Activated T-helper 2 cell treated with anti-CD3 and anti-CD28 coated beads, Interferon-gamma antibody, Interleukin-2, Interleukin-4, amounts not matched to agents 10 μg/mL and 5 μg/mL and 100 μg/mL, durations not matched to agents 14 hours and 24 hours and 36 hours (primary cell): ENCODE data around the gene ZNF358. TPM values are rescaled to one million over a fixed set of nuclear protein-coding genes. Genes with fewer than 3 reads are reported as not detected.
"Not testable (repeated sequence)": the region's sequence is repeated elsewhere in the genome, so short reads cannot be mapped to it uniquely, and the experiment has no call there.

Experiments
- DNase-seq: peaks from one replicate; pipeline ENCODE4 v3.0.0; 2021; ENCODE audit warnings: low spot score
- H3K27ac Mint-ChIP-seq: one replicate; pipeline ENCODE4 v1.8.0; 2021; ENCODE audit warnings: mixed read lengths
- H3K27me3 Mint-ChIP-seq: one replicate; pipeline ENCODE4 v1.8.0; 2021; ENCODE audit warnings: low read depth, mixed read lengths
- H3K36me3 Mint-ChIP-seq: one replicate; pipeline ENCODE4 v1.8.0; 2021; ENCODE audit warnings: low read depth, mixed read lengths
- H3K4me1 Mint-ChIP-seq: one replicate; pipeline ENCODE4 v1.8.0; 2021; ENCODE audit warnings: low read depth, mixed read lengths
- H3K4me3 Mint-ChIP-seq: one replicate; pipeline ENCODE4 v1.8.0; 2021; ENCODE audit warnings: low read depth, mild to moderate bottlenecking, moderate library complexity, mixed read lengths
- H3K9me3 Mint-ChIP-seq: one replicate; pipeline ENCODE4 v1.8.0; 2021; ENCODE audit warnings: mixed read lengths
- intact Hi-C: fragments of 100-400 bp; cut with micrococcal nuclease; formaldehyde crosslinking; loops from one replicate; pipeline ENCODE4 v1.15.1; 2023
- total RNA-seq: library from RNA; stranded (reverse); gene quantifications from 2 replicates; pipeline ENCODE4 v1.2.3, GENCODE V29; 2022

ZNF358 gene
- total RNA-seq, 1 donor from 2014 or later: 5.3 TPM

DNA sequence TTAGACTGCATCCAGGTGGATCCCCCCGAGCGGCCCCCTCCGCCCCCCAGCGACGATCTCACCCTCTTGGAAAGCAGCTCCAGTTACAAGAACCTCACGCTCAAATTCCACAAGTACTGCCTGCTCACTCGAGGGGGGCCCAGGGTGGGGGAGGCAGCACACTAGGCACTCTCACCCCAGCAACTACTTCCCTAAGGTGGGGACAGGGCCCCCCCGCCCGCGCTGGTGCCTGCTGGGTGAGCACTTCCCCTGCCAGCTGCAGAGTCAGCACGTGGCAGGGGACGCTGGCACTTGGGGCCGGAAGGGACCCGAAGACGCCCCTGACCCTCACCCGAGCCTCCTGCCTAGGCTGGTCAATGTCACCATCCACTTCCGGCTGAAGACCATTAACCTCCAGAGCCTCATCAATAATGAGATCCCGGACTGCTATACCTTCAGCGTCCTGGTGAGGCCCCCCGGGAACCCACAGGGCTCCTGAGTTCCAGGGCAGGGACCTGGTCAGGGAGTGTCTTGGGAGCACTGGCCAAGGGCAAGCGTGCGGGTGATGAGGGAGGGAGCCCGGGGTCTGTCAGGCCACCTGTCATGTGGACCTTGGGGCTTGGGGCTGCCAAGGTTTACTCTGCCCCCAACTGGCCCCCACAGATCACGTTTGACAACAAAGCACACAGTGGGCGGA lies 11.8 kb downstream of the ZNF358 start:
- no peak for DNase-seq
- no peak overlapping the region for H3K4me3 Mint-ChIP-seq
- peaks cover 6% of the 10 kb centered on the region for H3K36me3 Mint-ChIP-seq
- intact Hi-C loops: no loop called here
- no peak overlapping the region for H3K27ac Mint-ChIP-seq
- H3K27me3 Mint-ChIP-seq: no peaks in the 10 kb centered on the region
- H3K4me1 Mint-ChIP-seq: peaks cover 7% of the 10 kb centered on the region
- no peaks in the 10 kb centered on the region for H3K9me3 Mint-ChIP-seq

DNA sequence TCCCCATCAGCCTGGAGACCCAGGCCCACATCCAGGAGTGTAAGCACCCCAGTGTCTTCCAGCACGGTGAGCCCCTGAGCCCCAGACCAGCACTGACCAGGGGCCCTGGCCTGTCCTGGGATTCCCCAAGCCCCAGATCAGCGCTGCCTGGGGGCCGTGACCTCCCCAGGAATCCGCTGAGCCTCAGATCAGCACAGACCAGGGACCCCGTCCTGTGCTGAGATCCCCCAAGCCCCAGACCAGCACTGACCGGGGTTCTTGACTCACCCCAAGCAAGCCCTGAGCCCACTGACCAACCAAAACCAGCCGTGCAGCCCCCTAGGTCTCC lies 12.3 kb downstream of the ZNF358 start:
- H3K36me3 Mint-ChIP-seq: peaks cover 6% of the 10 kb centered on the region
- H3K4me1 Mint-ChIP-seq: peaks cover 7% of the 10 kb centered on the region
- no peak overlapping the region for H3K27ac Mint-ChIP-seq
- DNase-seq: no peak
- no peaks in the 10 kb centered on the region for H3K9me3 Mint-ChIP-seq
- intact Hi-C loops: no loop called here
- no peak overlapping the region for H3K4me3 Mint-ChIP-seq
- H3K27me3 Mint-ChIP-seq: no peaks in the 10 kb centered on the region

DNA sequence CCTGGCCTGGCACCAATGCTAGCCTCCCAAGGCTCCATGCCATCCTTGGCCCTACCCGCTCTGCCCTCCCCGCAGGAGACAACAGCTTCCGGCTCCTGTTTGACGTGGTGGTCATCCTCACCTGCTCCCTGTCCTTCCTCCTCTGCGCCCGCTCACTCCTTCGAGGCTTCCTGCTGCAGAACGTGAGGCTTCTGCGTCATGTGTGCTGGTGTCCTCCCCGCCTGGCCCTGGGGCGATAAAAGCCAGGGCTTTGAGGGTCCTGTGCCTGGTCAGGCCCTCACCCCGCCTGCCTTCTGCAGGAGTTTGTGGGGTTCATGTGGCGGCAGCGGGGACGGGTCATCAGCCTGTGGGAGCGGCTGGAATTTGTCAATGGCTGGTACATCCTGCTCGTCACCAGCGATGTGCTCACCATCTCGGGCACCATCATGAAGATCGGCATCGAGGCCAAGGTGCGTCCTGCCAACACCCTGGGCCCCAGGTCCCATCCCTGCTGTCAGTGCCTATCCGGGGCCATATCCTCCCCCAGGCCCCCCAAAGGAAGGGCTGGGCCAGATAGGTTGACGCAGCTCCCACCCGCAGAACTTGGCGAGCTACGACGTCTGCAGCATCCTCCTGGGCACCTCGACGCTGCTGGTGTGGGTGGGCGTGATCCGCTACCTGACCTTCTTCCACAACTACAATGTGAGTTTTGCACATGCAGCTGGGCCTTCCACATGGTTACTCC lies 12.8 kb downstream of the ZNF358 start:
- H3K36me3 Mint-ChIP-seq: peaks cover 6% of the 10 kb centered on the region
- H3K9me3 Mint-ChIP-seq: no peaks in the 10 kb centered on the region
- no peak overlapping the region for H3K27ac Mint-ChIP-seq
- DNase-seq: no peak
- peaks cover 3% of the 10 kb centered on the region for H3K4me1 Mint-ChIP-seq
- intact Hi-C loops: no loop called here
- no peak overlapping the region for H3K4me3 Mint-ChIP-seq
- no peaks in the 10 kb centered on the region for H3K27me3 Mint-ChIP-seq

DNA sequence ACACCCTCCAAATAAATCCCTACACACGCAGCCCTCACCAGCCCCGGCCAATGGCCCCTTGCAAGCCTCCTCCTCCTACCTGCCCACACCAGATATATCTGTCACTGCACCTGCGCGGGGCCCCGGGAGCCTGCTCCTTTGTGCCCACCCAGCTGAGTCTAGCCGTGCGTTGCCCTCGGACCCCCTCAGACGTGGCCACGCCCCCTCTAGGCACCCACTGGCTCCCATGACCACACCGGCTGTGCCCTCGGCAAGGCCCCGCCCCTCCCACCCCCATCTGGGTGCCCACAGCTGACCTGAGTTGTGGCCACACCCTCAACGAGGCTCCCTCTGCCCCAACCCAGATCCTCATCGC lies 13.3 kb downstream of the ZNF358 start:
- Mint-ChIP-seq H3K4me1 (peaks cover 4% of the 10 kb centered on the region), H3K27ac (no peak overlapping the region), H3K9me3 (no peaks in the 10 kb centered on the region), H3K36me3 (peaks cover 6% of the 10 kb centered on the region), H3K27me3 (no peaks in the 10 kb centered on the region), H3K4me3 (no peak overlapping the region)
- no peak for DNase-seq
- intact Hi-C loops: no loop called here

DNA sequence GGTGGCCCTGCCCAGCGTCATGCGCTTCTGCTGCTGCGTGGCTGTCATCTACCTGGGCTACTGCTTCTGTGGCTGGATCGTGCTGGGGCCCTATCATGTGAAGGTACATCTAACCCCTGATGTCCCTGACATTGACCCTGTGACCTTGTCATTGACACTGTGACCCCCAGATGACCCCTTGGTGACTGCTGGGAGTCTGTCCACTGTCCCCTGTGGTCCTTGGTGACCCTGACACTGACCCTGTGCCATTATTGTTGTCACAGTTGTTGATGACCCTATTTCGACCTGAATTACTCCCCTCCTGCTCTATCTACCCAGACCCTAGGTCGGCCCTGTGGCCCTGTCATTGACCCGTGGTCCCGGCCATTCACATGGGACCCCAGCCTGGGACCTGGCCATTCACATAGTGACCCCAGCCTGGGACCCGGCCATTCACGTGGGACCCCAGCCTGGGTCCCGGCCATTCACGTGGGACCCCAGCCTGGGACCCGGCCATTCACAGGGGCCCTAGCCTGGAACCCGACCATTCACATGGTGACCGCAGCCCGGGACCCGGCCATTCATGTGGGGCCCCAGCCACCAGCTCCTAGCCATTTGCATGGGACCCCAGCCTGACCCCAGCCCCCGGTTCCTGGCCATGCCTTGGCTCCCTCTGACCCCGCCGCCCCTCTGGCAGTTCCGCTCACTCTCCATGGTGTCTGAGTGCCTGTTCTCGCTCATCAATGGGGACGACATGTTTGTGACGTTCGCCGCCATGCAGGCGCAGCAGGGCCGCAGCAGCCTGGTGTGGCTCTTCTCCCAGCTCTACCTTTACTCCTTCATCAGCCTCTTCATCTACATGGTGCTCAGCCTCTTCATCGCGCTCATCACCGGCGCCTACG lies 13.9 kb downstream of the ZNF358 start:
- Mint-ChIP-seq H3K27me3 (no peaks in the 10 kb centered on the region), H3K4me3 (no peak overlapping the region), H3K9me3 (no peaks in the 10 kb centered on the region), H3K36me3 (peaks cover 6% of the 10 kb centered on the region), H3K27ac (no peak overlapping the region), H3K4me1 (peaks cover 7% of the 10 kb centered on the region)
- intact Hi-C loops: no loop called here
- DNase-seq: no peak

DNA sequence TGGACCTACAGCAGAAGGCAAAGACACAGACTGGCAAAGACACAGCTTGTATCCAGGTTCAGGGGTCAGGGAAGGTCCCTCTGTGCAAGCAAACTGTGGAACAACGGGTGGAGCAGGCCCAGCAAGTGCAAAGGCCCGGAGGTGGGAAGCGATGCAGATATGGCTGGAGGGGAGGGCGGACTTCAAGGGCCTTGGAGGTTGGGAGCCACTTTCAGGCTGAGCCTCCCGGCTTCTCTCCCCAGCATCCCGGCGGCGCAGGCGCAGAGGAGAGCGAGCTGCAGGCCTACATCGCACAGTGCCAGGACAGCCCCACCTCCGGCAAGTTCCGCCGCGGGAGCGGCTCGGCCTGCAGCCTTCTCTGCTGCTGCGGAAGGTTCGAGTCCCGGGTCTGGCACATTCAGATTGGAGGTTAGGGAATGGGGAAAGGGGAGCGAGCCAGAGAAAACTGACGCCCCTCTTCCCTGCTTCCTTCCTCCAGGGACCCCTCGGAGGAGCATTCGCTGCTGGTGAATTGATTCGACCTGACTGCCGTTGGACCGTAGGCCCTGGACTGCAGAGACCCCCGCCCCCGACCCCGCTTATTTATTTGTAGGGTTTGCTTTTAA lies 17.5 kb downstream of the ZNF358 start:
- H3K27ac Mint-ChIP-seq: peak overlapping the region; percentile 79
- peak overlapping the region; percentile 94 for H3K4me3 Mint-ChIP-seq

DNA sequence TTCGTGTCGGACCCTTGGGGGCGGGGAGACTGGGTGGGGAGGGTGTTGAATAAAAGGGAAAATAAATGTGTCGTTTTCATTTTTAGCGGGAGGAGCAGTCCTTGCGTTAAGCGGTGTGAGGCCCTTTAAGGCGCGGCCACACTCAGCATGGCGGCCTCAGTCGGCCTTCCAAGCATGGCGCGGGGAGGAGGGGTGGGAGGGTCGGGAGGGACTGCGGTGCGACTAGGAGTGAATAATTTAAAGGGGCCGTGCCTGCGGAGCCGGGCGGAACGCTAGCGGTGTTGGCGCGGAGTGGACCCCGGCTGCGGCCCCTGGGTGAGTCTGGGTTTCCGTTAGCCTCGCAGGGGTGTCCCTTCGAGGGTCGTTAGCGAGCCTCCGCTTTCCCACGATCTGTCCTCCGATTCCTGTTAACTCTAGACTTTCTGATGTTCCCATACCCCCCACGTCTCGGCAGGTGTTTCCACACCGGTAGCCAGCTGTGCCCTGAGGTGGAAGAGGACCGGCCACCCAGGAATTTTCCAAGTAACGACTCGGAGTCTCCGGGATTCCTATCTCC lies 18.1 kb downstream of the ZNF358 start:
- Mint-ChIP-seq H3K9me3 (no peaks in the 10 kb centered on the region), H3K4me1 (peaks cover 18% of the 10 kb centered on the region), H3K27ac (peak overlapping the region; percentile 79), H3K27me3 (no peaks in the 10 kb centered on the region), H3K36me3 (peaks cover 19% of the 10 kb centered on the region), H3K4me3 (peak overlapping the region; percentile 94)
- peak; percentile 77 for DNase-seq
- intact Hi-C loops: loop anchor here (1.0 to 2.0 kb wide), 3 partner anchors 12 to 95 kb away; partner anchors contain the start of genes MCOLN1, PET100 and XAB2

More for the DNA sequence above, 17.5 kb downstream of the ZNF358 start:
- peaks cover 18% of the 10 kb centered on the region for H3K4me1 Mint-ChIP-seq
- H3K27me3 Mint-ChIP-seq: no peaks in the 10 kb centered on the region
- H3K36me3 Mint-ChIP-seq: peaks cover 14% of the 10 kb centered on the region
- no peaks in the 10 kb centered on the region for H3K9me3 Mint-ChIP-seq
- no peak for DNase-seq
- intact Hi-C loops: no loop called here

DNA sequence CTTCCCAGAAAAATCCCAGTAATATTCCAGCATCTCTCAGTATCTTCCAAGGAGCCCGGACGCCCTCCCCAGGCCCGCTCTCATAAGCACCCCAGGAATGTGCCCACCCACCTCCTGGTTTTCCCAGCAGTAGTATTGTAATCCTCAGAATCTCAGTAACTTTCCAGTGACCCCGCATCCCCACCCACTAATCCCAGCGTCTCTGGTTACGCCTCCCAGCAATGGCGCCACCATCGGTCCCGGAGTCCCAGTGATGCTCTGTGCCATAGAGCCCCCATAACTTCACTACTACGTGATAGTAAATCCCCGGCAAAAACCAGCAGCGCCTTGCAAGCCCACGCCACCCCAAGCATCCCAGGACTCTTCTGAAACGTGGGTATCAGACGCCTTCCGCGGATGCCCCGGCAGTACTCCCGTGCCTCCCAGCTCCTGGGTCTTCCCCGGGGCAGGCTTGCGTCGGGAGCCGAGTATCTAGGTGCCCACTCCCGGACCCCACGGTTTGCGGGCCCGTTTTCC lies 18.7 kb downstream of the ZNF358 start:
- peak overlapping the region; percentile 72 for H3K27ac Mint-ChIP-seq
- H3K36me3 Mint-ChIP-seq: peaks cover 19% of the 10 kb centered on the region
- intact Hi-C loops: loop anchor here (1.0 to 2.0 kb wide), 3 partner anchors 12 to 95 kb away; partner anchors contain the start of genes MCOLN1, PET100 and XAB2
- peaks cover 18% of the 10 kb centered on the region for H3K4me1 Mint-ChIP-seq
- H3K4me3 Mint-ChIP-seq: peak overlapping the region; percentile 94
- H3K9me3 Mint-ChIP-seq: no peaks in the 10 kb centered on the region
- H3K27me3 Mint-ChIP-seq: no peaks in the 10 kb centered on the region
- DNase-seq: peak; percentile 23

DNA sequence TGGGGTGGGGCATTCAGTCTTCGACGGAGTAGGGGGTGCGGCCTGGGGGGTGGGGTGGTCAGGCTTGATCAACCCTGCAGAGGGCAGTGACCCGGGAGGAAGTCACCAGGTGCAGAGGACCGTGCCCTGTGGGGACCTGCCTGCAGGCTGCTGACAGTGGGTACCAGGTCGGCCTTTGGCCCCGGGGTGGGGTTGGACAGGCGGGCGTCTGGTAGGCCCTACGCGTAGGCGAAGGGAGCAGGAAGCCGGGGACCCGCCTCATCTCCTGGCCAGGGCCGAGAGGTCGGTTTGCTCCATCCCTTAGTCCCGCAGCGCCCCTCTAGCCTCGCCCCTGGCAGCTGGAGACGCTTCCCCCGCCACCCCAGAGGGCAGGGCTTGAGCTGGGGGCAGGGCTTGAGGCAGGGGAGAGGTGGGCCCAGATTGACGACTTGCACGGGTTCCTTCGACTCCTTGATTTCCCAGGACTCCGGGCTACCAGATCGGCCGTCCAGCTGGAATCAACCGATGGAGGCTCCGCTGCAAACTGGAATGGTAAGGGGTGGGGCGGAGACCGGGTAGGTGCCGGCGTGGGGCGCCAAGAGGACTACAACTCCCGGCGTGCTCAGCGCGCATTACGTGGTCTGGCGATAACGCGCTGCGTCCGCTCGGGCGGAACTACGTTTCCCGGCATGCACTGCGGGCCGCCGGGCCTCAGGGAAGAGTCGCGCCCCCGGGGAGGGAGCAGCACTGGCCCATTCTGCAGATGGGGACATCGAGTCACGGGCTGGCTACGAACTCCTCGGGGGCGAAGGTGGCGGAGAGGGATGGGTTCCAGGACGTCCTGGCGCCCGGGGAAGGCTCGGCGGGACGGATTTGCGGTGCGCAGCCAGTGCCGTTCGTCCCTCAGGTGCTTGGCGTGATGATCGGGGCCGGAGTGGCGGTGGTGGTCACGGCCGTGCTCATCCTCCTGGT lies 19.4 kb downstream of the ZNF358 start, which contains the start of gene PNPLA6:
Gene PNPLA6, plus strand, starts transcription at position 671 of the 951 bp plus-strand sequence. Its CDS starts 72 bp downstream, at position 743.
- Mint-ChIP-seq H3K27ac (peak within 1 kb of the TSS; percentile 86), H3K9me3 (no peaks in the 10 kb centered on the region), H3K4me3 (peak within 1 kb of the TSS; percentile 94), H3K36me3 (peaks cover 22% of the 10 kb centered on the region), H3K4me1 (peaks cover 18% of the 10 kb centered on the region), H3K27me3 (no peaks in the 10 kb centered on the region)
- peak; percentile 90 for DNase-seq
- intact Hi-C loops: loop anchor here (2.0 kb wide), 1 partner anchor 43 kb away; no protein-coding TSS in a partner anchor

DNA sequence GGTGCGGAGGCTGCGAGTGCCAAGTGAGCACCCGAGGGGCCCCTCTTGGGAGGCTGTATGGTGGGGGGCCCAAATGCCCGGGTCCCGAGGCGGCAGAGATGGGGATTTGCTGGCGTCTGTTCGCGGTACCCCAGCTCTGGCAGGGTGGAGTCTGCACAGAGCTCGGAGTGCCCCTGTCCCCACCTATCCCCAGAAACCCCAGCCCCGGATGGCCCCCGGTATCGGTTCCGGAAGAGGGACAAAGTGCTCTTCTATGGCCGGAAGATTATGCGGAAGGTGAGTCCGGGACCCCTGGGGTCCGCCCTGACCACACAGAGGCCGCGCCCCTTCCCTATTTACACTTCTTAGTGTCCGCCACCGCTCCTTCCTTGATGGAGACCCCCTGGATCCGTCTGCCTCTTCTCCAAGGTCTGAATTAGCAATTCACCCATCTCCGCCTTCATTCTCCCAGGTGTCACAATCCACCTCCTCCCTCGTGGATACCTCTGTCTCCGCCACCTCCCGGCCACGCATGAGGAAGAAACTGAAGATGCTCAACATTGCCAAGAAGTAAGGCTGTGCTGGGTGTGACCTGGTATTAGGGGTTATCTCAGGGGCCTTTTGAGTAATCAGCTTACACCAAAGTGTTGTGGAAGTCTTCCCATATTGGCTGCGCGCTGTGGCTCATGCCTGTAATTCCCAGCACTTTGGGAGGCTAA lies 20.2 kb downstream of the ZNF358 start:
- peak overlapping the region; percentile 94 for H3K4me3 Mint-ChIP-seq
- no peaks in the 10 kb centered on the region for H3K27me3 Mint-ChIP-seq
- peaks cover 18% of the 10 kb centered on the region for H3K4me1 Mint-ChIP-seq
- no peaks in the 10 kb centered on the region for H3K9me3 Mint-ChIP-seq
- H3K27ac Mint-ChIP-seq: peak overlapping the region; percentile 86
- DNase-seq: no peak
- intact Hi-C loops: loop anchor here (2.0 kb wide), 1 partner anchor 43 kb away; no protein-coding TSS in a partner anchor
- H3K36me3 Mint-ChIP-seq: peaks cover 26% of the 10 kb centered on the region

DNA sequence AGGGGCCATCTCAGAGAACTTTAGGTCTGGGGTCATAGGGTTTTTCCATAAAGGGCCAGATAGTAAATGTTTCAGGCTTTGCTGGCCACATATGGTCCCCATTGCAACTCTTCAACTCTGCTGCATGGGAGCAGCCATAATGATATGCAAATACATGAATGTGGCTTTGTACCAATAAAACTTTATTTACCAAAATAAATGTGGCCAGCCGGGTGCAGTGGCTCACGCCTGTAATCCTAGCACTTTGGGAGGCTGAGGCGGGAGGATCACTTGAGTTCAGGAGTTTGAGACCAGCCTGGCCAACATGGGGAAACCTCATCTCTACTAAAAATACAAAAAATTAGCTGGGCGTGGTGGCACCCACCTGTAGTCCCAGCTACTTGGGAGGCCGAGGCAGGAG lies 23.1 kb downstream of the ZNF358 start:
- H3K27ac Mint-ChIP-seq, H3K4me3 Mint-ChIP-seq, DNase-seq, intact Hi-C loops, H3K27me3 Mint-ChIP-seq, H3K9me3 Mint-ChIP-seq: not testable (repeated sequence)
- peaks cover 42% of the 10 kb centered on the region for H3K36me3 Mint-ChIP-seq
- H3K4me1 Mint-ChIP-seq: peaks cover 20% of the 10 kb centered on the region
